Hepatocyte (in vitro differentiated cells): ENCODE results near the gene BLID.

ENCODE experiments used
- CTCF ChIP-seq: fragments of 200-600 bp; sonication (generic); IDR thresholded peaks from 2 replicates; pipeline ENCODE4 v1.5.1; 2016; ENCODE audit warnings: antibody characterized with exemption, mild to moderate bottlenecking; ENCODE audit not compliant: poor library complexity
- EZH2phosphoT487 ChIP-seq: fragments of 200-600 bp; sonication (generic); IDR thresholded peaks from one replicate; pipeline ENCODE4 v1.6.1; 2018; ENCODE audit warnings: antibody characterized with exemption, mild to moderate bottlenecking, low read depth, moderate library complexity; ENCODE audit not compliant: unreplicated experiment, severe bottlenecking

GRCh38 chr11:122098261-122098980 is 17.6 kb downstream of the BLID start:
- TF ChIP-seq CTCF (no peak), EZH2phosphoT487 (no peak)
